H9 (cell line): ENCODE results near the gene CABP4. TPM values are rescaled to one million over a fixed set of nuclear protein-coding genes. Genes with fewer than 3 reads are reported as not detected.

Source experiments
- DNase-seq: peaks from one replicate; pipeline ENCODE4 v3.0.0-alpha.2; 2017
- H2AFZ ChIP-seq: one replicate; pipeline ENCODE4 v1.6.1; 2013; ENCODE audit warnings: mild to moderate bottlenecking, low read length, control low read depth, moderate library complexity
- H2AK5ac ChIP-seq: 2 replicates; pipeline ENCODE4 v1.6.1; 2013; ENCODE audit warnings: low read length, control low read depth, mixed read lengths; ENCODE audit not compliant: insufficient read length
- H2BK120ac ChIP-seq: one replicate; pipeline ENCODE4 v1.6.1; 2013; ENCODE audit warnings: low read depth, mild to moderate bottlenecking, low read length, control low read depth, inconsistent platforms; ENCODE audit not compliant: poor library complexity, severe bottlenecking
- H2BK12ac ChIP-seq: 2 replicates; pipeline ENCODE4 v1.6.1; 2013; ENCODE audit warnings: low read length, control low read depth, mixed read lengths, low read depth; ENCODE audit not compliant: insufficient read length
- H2BK15ac ChIP-seq: 2 replicates; pipeline ENCODE4 v1.6.1; 2013; ENCODE audit warnings: low read depth, low read length, control low read depth
- H2BK20ac ChIP-seq: one replicate; pipeline ENCODE4 v1.6.1; 2013; ENCODE audit warnings: low read depth, mild to moderate bottlenecking, low read length, control low read depth, inconsistent platforms; ENCODE audit not compliant: poor library complexity, severe bottlenecking
- H2BK5ac ChIP-seq: 2 replicates; pipeline ENCODE4 v1.6.1; 2013; ENCODE audit warnings: low read length, control low read depth, mixed read lengths; ENCODE audit not compliant: insufficient read length
- H3K14ac ChIP-seq: 2 replicates; pipeline ENCODE4 v1.6.1; 2013; ENCODE audit warnings: low read length, control low read depth; ENCODE audit not compliant: insufficient read depth
- H3K18ac ChIP-seq: 2 replicates; pipeline ENCODE4 v1.6.1; 2013; ENCODE audit warnings: low read depth, mild to moderate bottlenecking, mixed read lengths, low read length, control low read depth; ENCODE audit not compliant: insufficient read length
- H3K23ac ChIP-seq: 2 replicates; pipeline ENCODE4 v1.6.1; 2013; ENCODE audit warnings: low read length, control low read depth, mixed read lengths, low read depth; ENCODE audit not compliant: insufficient read length
- H3K23me2 ChIP-seq: 2 replicates; pipeline ENCODE4 v1.6.1; 2013; ENCODE audit warnings: low read depth, mild to moderate bottlenecking, mixed read lengths, low read length, control low read depth; ENCODE audit not compliant: insufficient read length, poor library complexity, severe bottlenecking
- H3K27ac ChIP-seq: 2 replicates; pipeline ENCODE4 v1.5.1; 2013; ENCODE audit warnings: low read length, control low read depth, mixed read lengths, low read depth; ENCODE audit not compliant: insufficient read length
- H3K27me3 ChIP-seq: 2 replicates; pipeline ENCODE4 v1.6.1; 2013; ENCODE audit warnings: low read length, control low read depth, inconsistent platforms; ENCODE audit not compliant: insufficient read depth
- H3K4ac ChIP-seq: 2 replicates; pipeline ENCODE4 v1.6.1; 2013; ENCODE audit warnings: low read depth, mild to moderate bottlenecking, control low read depth, inconsistent platforms, low read length, moderate library complexity
- H3K4me1 ChIP-seq: 2 replicates; pipeline ENCODE4 v1.6.1; 2013; ENCODE audit warnings: low read length, control low read depth, inconsistent platforms; ENCODE audit not compliant: insufficient read depth
- H3K4me2 ChIP-seq: 2 replicates; pipeline ENCODE4 v1.6.1; 2013; ENCODE audit warnings: low read length, control low read depth, mixed read lengths; ENCODE audit not compliant: insufficient read length, insufficient read depth
- H3K56ac ChIP-seq: 2 replicates; pipeline ENCODE4 v1.6.1; 2013; ENCODE audit warnings: low read depth, mild to moderate bottlenecking, mixed read lengths, low read length, control low read depth; ENCODE audit not compliant: insufficient read length
- H3K79me1 ChIP-seq: 2 replicates; pipeline ENCODE4 v1.6.1; 2013; ENCODE audit warnings: low read depth, mild to moderate bottlenecking, moderate library complexity, low read length, control low read depth, inconsistent platforms; ENCODE audit not compliant: insufficient read depth, poor library complexity, severe bottlenecking
- H3K79me2 ChIP-seq: 2 replicates; pipeline ENCODE4 v1.6.1; 2013; ENCODE audit warnings: low read length, control low read depth, inconsistent platforms; ENCODE audit not compliant: insufficient read depth
- H3K9ac ChIP-seq: 2 replicates; pipeline ENCODE4 v1.6.1; 2013; ENCODE audit warnings: low read length, control low read depth, mixed read lengths; ENCODE audit not compliant: insufficient read length; ENCODE audit errors: extremely low read depth
- H3K9me3 ChIP-seq: one replicate; pipeline ENCODE4 v1.6.1; 2013; ENCODE audit warnings: low read depth, low read length, inconsistent platforms; ENCODE audit not compliant: control insufficient read depth
- H3T11ph ChIP-seq: one replicate; pipeline ENCODE4 v1.6.1; 2013; ENCODE audit warnings: mild to moderate bottlenecking, low read length, control low read depth, inconsistent platforms
- H4K20me1 ChIP-seq: one replicate; pipeline ENCODE4 v1.6.1; 2013; ENCODE audit not compliant: control insufficient read depth, insufficient read length, insufficient read depth
- H4K5ac ChIP-seq: 2 replicates; pipeline ENCODE4 v1.6.1; 2013; ENCODE audit warnings: low read depth, mild to moderate bottlenecking, mixed read lengths, low read length, control low read depth; ENCODE audit not compliant: insufficient read length
- H4K8ac ChIP-seq: replicated peaks from 2 replicates; pipeline ENCODE4 v1.6.1; 2013; ENCODE audit warnings: low read length, control low read depth, mixed read lengths, low read depth; ENCODE audit not compliant: insufficient read length
- H4K91ac ChIP-seq: 2 replicates; pipeline ENCODE4 v1.6.1; 2013; ENCODE audit warnings: low read depth, mild to moderate bottlenecking, moderate library complexity, mixed read lengths, low read length, control low read depth; ENCODE audit not compliant: insufficient read length
- H3K27ac Mint-ChIP-seq, 3 experiments: 2 replicates in 2 of 3; 3 replicates in 1 of 3; pipeline ENCODE4 v1.8.0; 2020 to 2021; ENCODE audit warnings: mixed read lengths in 3 of 3, mild to moderate bottlenecking in 1 of 3, moderate library complexity in 1 of 3
- H3K27me3 Mint-ChIP-seq: 2 replicates; pipeline ENCODE4 v1.8.0; 2021; ENCODE audit warnings: low read depth, mild to moderate bottlenecking, moderate library complexity, mixed read lengths
- H3K36me3 Mint-ChIP-seq, 3 experiments: 2 replicates in 2 of 3; 3 replicates in 1 of 3; pipeline ENCODE4 v1.8.0; 2020 to 2021; ENCODE audit warnings: low read depth in 3 of 3, mixed read lengths in 3 of 3; ENCODE audit not compliant: insufficient read depth in 1 of 3
- H3K4me1 Mint-ChIP-seq, 2 experiments: 2 replicates each; pipeline ENCODE4 v1.8.0; 2020; ENCODE audit warnings: mixed read lengths in 2 of 2
- H3K4me3 Mint-ChIP-seq, 2 experiments: 2 replicates in 1 of 2; 3 replicates in 1 of 2; pipeline ENCODE4 v1.8.0; 2020 to 2021; ENCODE audit warnings: mild to moderate bottlenecking in 2 of 2, mixed read lengths in 2 of 2, moderate library complexity in 1 of 2
- H3K9me3 Mint-ChIP-seq, 2 experiments: 2 replicates in 1 of 2; 3 replicates in 1 of 2; pipeline ENCODE4 v1.8.0; 2020; ENCODE audit warnings: mild to moderate bottlenecking in 2 of 2, mixed read lengths in 2 of 2, moderate library complexity in 1 of 2
- CTCF ChIP-seq: fragments of 200-600 bp; sonication (generic); conservative IDR thresholded peaks from 3 replicates; pipeline ENCODE4 v1.8.0; 2021; ENCODE audit warnings: antibody characterized with exemption, mild to moderate bottlenecking
- WGBS: extraction: QIAGEN DNeasy Blood & Tissue Kit; methylation state at CpG from one replicate; pipeline ENCODE4 v1.1.7; 2013; ENCODE audit warnings: missing lambda C conversion rate, low lambda C conversion rate, mixed read lengths; ENCODE audit not compliant: insufficient read length; ENCODE audit errors: extremely low coverage; 5-methylcytosine and 5-hydroxymethylcytosine counted together
- total RNA-seq: library from RNA; stranded (reverse); gene quantifications from 2 replicates; pipeline ENCODE4 v1.2.1, GENCODE V29; 2021

CABP4 gene
- total RNA-seq, 1 experiment from 2014 or later: not detected

GRCh38 chr11:67407688-67408163 lies 47.4 kb upstream of the CABP4 start:
- Histone ChIP-seq H3T11ph (no peak overlapping the region), H2AK5ac (no peak overlapping the region), H2BK120ac (no peak overlapping the region), H2BK12ac (no peak overlapping the region), H2BK20ac (no peak overlapping the region), H3K18ac (no peak overlapping the region), H3K9me3 (no peaks in the 10 kb centered on the region), H4K5ac (no peak overlapping the region), H3K9ac (no peak overlapping the region), H3K4me2 (no peak overlapping the region), H4K8ac (no peak overlapping the region), H4K20me1 (no peaks in the 10 kb centered on the region), H3K27me3 (no peaks in the 10 kb centered on the region), H4K91ac (no peak overlapping the region), H2AFZ (no peak overlapping the region), H3K23ac (no peak overlapping the region), H2BK15ac (no peak overlapping the region), H3K56ac (no peak overlapping the region), H3K27ac (no peak overlapping the region), H2BK5ac (no peak overlapping the region), H3K79me2 (no peaks in the 10 kb centered on the region), H3K14ac (no peak overlapping the region), H3K23me2 (no peaks in the 10 kb centered on the region), H3K79me1 (no peaks in the 10 kb centered on the region), H3K4me1 (no peaks in the 10 kb centered on the region), H3K4ac (no peak overlapping the region)
- WGBS: no CpG with 5 or more reads among the region's 12 CpGs
- H3K4me1 Mint-ChIP-seq: peaks cover 14 to 25% of the 10 kb centered on the region in 2 experiments
- no peak for TF ChIP-seq CTCF
- no peak overlapping the region for H3K4me3 Mint-ChIP-seq
- no peak overlapping the region for H3K27ac Mint-ChIP-seq
- DNase-seq: no peak
- H3K9me3 Mint-ChIP-seq: no peaks in the 10 kb centered on the region
- H3K36me3 Mint-ChIP-seq: no peaks in the 10 kb centered on the region
- peaks cover 37% of the 10 kb centered on the region for H3K27me3 Mint-ChIP-seq
